HL-60 (cell line): ENCODE measurements around the gene GOLIM4.

Experiments used
- POLR2AphosphoS5 ChIP-seq: IDR thresholded peaks from 2 replicates; pipeline ENCODE4 v1.6.1; 2012; ENCODE audit warnings: low read depth
- TF ChIP-seq, protein P1 (sequence below): IDR thresholded peaks from one replicate; pipeline ENCODE4 v1.5.1; 2011; ENCODE audit warnings: low read length, control low read depth, inconsistent platforms; ENCODE audit not compliant: insufficient read depth

DNA sequence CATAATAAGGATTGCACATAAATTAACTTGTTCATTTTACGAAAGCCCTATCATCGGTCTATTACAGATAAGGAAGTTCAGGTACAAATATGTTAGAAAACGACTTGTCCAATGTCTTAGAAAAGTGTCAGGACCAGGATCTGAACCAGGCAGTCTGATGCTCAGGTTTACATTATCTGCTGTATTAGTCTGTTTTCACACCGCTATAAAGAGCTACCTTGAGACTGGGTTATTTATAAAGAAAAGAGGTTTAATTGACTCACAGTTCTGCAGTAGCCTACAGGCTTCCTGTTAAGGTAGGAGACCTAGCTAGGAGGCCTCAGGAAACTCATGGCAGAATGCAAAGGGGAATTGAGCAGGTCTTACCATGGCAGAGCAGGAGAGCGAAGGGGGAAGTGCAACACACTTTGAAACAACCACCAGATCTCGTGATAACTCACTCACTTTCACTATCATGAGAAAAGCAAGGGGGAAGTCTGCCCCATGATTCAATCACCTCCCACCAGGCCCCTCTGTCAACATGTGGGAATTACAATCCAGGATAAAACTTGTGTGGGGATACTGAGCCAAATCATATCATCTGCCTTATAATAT is 45.8 kb upstream of the GOLIM4 start:
- TF ChIP-seq, protein P1, sequence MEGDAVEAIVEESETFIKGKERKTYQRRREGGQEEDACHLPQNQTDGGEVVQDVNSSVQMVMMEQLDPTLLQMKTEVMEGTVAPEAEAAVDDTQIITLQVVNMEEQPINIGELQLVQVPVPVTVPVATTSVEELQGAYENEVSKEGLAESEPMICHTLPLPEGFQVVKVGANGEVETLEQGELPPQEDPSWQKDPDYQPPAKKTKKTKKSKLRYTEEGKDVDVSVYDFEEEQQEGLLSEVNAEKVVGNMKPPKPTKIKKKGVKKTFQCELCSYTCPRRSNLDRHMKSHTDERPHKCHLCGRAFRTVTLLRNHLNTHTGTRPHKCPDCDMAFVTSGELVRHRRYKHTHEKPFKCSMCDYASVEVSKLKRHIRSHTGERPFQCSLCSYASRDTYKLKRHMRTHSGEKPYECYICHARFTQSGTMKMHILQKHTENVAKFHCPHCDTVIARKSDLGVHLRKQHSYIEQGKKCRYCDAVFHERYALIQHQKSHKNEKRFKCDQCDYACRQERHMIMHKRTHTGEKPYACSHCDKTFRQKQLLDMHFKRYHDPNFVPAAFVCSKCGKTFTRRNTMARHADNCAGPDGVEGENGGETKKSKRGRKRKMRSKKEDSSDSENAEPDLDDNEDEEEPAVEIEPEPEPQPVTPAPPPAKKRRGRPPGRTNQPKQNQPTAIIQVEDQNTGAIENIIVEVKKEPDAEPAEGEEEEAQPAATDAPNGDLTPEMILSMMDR: no peak
- TF ChIP-seq POLR2AphosphoS5: peak; percentile 52
